Inflammatory macrophage (primary cell): ENCODE results near the gene ADAMTS4.
A peak's percentile ranks its signal among the peaks of the same experiment; 100 is the strongest.

ENCODE experiments used
- DNase-seq, 2 donors: peaks; one replicate each; pipeline ENCODE4 v3.0.0-alpha.2; 2020 to 2022

ADAMTS4 gene

GRCh38 chr1:161219078-161219892, 20.4 kb upstream of the ADAMTS4 start:
- DNase-seq: no peak

GRCh38 chr1:161218301-161219077, 19.6 kb upstream of the ADAMTS4 start:
- no peak for DNase-seq

- DNase-seq: peak in 1 of 2 donors; percentile 19
These were observed 19.0 kb upstream of the ADAMTS4 start for GRCh38 chr1:161217831-161218230.

GRCh38 chr1:161216945-161217712, 18.3 kb upstream of the ADAMTS4 start:
- DNase-seq: peak; percentile 95 to 99

- DNase-seq: peak; percentile 92
These were observed 16.2 kb upstream of the ADAMTS4 start, which contains the start of gene FCER1G for GRCh38 chr1:161215076-161215475. Gene FCER1G, plus strand, starts transcription at chr1:161215295. Its CDS starts 27 bp downstream, at chr1:161215322.

GRCh38 chr1:161214369-161214768, 15.5 kb upstream of the ADAMTS4 start:
- peak; percentile 71 to 81 for DNase-seq

GRCh38 chr1:161209790-161210409, 11.0 kb upstream of the ADAMTS4 start:
- peak; percentile 72 to 73 for DNase-seq

GRCh38 chr1:161207173-161207572, 8.3 kb upstream of the ADAMTS4 start:
- DNase-seq: no peak

GRCh38 chr1:161206411-161207140, 7.7 kb upstream of the ADAMTS4 start:
- no peak for DNase-seq

GRCh38 chr1:161201836-161202712, 3.2 kb upstream of the ADAMTS4 start, which contains the start of gene NDUFS2:
Gene NDUFS2, plus strand, starts transcription at chr1:161202367. Its CDS starts 19 bp downstream, at chr1:161202386.
- DNase-seq: peak; percentile 98 to 99

- DNase-seq: peak; percentile 58 to 68
These were observed 2.4 kb upstream of the ADAMTS4 start for GRCh38 chr1:161200992-161201835.

- no peak for DNase-seq
These were observed 1.7 kb upstream of the ADAMTS4 start for GRCh38 chr1:161200421-161200991.

- DNase-seq: no peak
These were observed 769 bp upstream of the ADAMTS4 start for GRCh38 chr1:161199506-161200139.

- no peak for DNase-seq
These were observed 509 bp downstream of the ADAMTS4 start for GRCh38 chr1:161198194-161198896.

- no peak for DNase-seq
These were observed 1.2 kb downstream of the ADAMTS4 start for GRCh38 chr1:161197560-161198193.

- DNase-seq: no peak
These were observed 2.1 kb downstream of the ADAMTS4 start for GRCh38 chr1:161196521-161197451.
